Activated CD8-positive, alpha-beta memory T cell treated with anti-CD3 and anti-CD28 coated beads, Interleukin-2, amount 50 U/mL, for 24 hours (primary cell): ENCODE results near the gene PLEKHH2.
A peak's percentile ranks its signal among the peaks of the same experiment; 100 is the strongest.

Experiments
- DNase-seq: peaks from one replicate; pipeline ENCODE4 v3.0.0-alpha.2; 2020; ENCODE audit errors: extremely low read depth

PLEKHH2 gene

GRCh38 chr2:43762286-43762685 is 125.2 kb downstream of the PLEKHH2 start:
- DNase-seq, result no peak

DNA sequence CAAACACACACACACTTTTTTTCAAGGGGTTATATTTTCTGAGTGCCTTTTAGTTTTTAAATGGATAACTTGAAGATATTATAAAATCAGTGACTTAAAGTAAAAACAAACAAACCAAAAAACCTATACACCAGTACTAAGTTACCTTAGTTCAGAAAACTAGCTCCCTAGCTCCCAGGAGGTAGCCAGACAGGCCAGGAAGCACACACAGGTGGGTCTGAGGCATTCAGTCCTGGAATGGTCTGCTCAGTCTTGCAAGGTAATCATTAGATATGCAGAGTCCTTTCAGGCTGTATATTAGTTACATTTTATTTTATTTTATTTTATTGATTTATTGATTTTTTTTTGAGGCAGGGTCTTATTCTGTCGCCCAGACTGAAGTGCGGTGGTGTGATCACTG is 126.0 kb downstream of the PLEKHH2 start:
- DNase-seq, result no peak

DNA sequence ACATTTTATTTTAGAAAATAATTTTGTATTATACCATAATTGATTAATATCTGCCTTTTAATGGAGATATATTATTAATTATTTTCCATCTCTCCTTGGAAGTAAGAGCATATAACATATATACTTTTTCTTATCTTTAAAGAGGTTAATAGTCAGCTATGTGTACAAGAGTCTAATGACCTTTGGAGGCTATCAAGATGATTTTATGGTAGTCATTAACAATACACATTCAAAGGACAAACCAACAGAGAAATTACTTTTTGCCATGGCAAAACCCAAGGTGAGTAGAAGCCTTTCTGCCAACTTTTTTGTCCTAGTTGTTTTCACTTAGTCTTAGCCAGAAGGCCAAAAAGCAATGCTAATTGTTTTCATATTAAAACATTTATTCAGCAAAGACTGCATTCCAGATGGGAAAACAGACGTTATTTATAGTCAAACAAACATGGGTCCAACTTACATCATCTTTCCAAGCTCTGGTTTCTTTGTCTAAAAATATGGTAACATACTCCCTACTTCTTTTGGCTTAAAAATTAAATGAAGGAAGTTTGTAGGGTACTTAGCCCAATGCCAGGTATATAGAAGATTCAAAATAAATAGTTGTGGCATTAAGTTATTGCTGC is 127.1 kb downstream of the PLEKHH2 start:
- DNase-seq, result no peak

GRCh38 chr2:43766006-43766405 is 128.9 kb downstream of the PLEKHH2 start:
- no peak for DNase-seq

DNA sequence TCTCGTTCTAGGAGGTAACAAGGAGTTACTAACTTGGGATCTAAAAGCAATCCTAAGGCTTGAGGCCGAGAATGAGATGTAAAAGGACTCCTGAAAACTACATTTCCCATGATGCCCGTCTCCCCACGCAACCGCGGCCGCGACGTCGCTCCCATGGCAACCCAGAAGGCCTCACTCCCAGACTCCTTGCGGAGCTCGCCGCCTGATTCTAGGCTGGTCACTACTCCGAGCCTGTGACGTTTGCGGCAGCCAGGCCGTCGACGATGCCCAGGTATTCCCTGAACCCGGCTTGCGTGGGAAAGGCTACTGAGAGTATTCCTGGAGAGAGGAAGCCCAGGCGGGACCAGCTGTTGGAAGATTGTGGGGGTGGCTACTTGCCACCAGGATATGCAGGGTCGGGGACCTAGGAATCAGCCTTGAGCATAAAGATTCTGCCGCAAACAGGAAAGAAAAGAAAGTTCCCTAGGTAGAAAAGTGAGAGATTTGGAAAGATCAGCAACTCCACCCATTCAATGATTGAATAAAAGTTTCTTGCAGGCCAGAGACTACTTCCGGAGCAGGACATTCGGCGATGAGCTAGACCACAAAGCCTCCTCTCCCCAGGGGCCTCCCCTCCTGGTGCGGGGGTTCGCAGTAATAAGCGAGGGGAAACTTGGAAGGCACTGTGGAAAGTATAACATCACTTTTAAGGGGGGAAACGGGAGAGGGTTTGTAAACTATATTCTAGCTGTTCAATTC is 137.0 kb downstream of the PLEKHH2 start, which contains the start of gene DYNC2LI1:
TSS of gene DYNC2LI1 (plus strand) at position 164 of the 738 bp plus-strand sequence. CDS start at position 264, 100 bp downstream.
- peak; percentile 70 for DNase-seq

DNA sequence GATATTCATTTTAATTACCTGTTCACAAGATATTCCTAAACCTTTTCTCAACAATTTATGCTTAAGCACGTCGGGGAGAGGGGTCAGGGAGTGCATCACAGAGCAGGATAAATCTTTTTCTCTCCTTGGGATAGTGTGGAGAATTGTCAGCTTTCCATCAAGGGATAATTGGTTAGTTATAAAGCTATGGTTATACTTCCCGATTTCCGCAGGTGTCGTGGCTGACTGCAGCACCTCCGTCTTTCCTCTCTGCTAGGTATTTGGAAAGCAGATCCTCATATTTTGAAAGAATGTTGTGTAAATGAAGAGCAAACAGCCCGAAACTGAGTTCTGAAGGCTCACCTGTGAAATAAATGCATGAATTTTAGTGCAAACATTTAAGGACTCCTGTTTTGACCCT is 137.6 kb downstream of the PLEKHH2 start:
- DNase-seq, result no peak

GRCh38 chr2:43776324-43776723 is 139.3 kb downstream of the PLEKHH2 start:
- no peak for DNase-seq

GRCh38 chr2:43777306-43777926 is 140.4 kb downstream of the PLEKHH2 start:
- DNase-seq, result no peak

GRCh38 chr2:43778233-43778632 is 141.2 kb downstream of the PLEKHH2 start:
- DNase-seq, result no peak

- no peak for DNase-seq
These were observed 150.8 kb downstream of the PLEKHH2 start for GRCh38 chr2:43787895-43788294.

DNA sequence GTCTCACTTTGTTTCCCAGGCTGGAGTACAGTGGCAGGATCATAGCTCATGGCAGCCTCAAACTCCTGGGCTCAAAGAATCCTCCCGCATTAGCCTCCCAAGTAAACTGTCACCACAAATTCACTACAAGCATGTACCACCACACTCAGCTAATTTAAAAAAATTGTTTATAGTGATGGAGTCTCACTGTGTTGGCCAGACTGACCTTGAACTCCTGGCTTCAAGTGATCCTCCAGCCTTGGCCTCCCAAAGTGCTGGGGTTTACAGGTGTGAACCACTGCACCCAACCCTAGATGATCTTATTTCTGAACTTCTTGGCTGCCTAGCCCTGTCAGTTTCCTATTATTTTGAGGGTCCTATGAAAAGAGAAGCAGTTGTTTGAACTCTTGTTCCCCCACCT is 151.6 kb downstream of the PLEKHH2 start:
- DNase-seq, result no peak

GRCh38 chr2:43790147-43790546 is 153.1 kb downstream of the PLEKHH2 start:
- DNase-seq, result no peak

- no peak for DNase-seq
These were observed 154.1 kb downstream of the PLEKHH2 start for GRCh38 chr2:43791035-43791765.

DNA sequence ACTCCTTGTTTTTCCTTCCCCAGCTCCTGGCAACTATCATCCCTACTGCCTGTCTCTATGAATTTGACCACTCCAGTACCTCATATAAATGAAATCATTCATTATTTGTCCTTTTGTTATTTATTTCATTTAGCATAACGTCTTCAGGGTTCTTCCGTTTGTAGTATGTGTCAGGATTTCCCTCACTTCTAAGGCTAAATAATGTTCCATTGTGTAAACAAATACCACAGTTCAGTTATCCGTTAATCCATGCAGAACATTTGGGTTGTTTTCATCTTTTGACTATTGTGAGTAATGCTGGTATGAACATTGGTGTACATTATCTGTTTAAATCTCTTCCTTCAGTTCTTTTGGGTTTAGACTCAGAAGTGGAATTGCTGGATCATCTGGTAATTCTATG is 155.6 kb downstream of the PLEKHH2 start:
- DNase-seq, result no peak

GRCh38 chr2:43794956-43795355 is 157.9 kb downstream of the PLEKHH2 start:
- DNase-seq, result no peak

DNA sequence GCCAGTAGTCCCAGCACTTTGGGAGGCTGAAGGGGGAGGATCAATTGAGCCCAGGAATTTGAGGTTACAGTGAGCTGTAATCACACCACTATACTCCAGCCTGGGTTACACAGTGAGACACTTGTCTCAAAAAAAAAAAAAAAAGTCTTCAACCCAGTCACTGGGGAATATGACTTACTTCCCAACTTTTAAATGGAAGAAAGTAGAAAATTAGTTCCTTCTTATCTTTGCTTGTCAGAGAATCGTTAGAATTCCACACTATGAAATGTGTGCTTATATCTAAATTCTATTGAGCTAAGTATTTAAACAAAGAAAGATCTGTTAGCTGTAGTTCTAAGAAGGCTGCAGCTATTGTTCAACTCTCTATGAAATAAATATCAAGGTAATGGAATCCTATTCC is 159.1 kb downstream of the PLEKHH2 start:
- DNase-seq, result no peak

GRCh38 chr2:43798300-43798699 is 161.2 kb downstream of the PLEKHH2 start:
- DNase-seq, result no peak

- no peak for DNase-seq
These were observed 163.8 kb downstream of the PLEKHH2 start for GRCh38 chr2:43800894-43801293.

DNA sequence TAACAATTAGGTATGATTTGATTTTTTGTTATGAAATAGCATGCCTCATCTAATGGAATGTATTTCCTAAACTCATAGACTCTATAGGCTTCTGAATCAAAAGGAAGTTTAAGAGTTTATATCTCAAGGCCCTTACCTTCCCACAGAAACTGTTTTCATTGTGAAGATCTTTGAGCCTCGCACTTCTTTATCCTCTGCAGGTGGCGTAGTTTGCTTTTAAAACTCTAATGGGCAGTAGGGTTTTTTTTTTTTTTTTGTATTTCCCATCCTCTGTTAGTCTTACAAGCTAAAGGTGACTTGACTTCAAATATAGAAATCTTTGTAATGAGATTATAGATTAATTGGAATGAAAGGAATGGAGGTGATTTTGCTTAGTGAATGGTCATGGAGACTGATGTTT is 165.1 kb downstream of the PLEKHH2 start:
- DNase-seq, result no peak

- no peak for DNase-seq
These were observed 166.1 kb downstream of the PLEKHH2 start for GRCh38 chr2:43803113-43803512.

- DNase-seq, result no peak
These were observed 169.6 kb downstream of the PLEKHH2 start for GRCh38 chr2:43806719-43807031.

GRCh38 chr2:43810452-43810851 is 173.4 kb downstream of the PLEKHH2 start:
- no peak for DNase-seq

- DNase-seq, result no peak
These were observed 173.8 kb downstream of the PLEKHH2 start for GRCh38 chr2:43810888-43811287.
